Hepatocyte (in vitro differentiated cells): ENCODE measurements around the gene PPP2R2B.

Experiments used
- EZH2 ChIP-seq: fragments of 200-600 bp; sonication (generic); IDR thresholded peaks from 2 replicates; pipeline ENCODE4 v1.6.1; 2016; ENCODE audit warnings: antibody characterized with exemption, mild to moderate bottlenecking, borderline replicate concordance
- EZH2phosphoT487 ChIP-seq: fragments of 200-600 bp; sonication (generic); IDR thresholded peaks from one replicate; pipeline ENCODE4 v1.6.1; 2018; ENCODE audit warnings: antibody characterized with exemption, mild to moderate bottlenecking, low read depth, moderate library complexity; ENCODE audit not compliant: unreplicated experiment, severe bottlenecking
- TF ChIP-seq, protein P1 (sequence below): fragments of 200-600 bp; sonication (generic); IDR thresholded peaks from 2 replicates; pipeline ENCODE4 v1.5.1; 2016; ENCODE audit warnings: antibody characterized with exemption, mild to moderate bottlenecking; ENCODE audit not compliant: poor library complexity

DNA sequence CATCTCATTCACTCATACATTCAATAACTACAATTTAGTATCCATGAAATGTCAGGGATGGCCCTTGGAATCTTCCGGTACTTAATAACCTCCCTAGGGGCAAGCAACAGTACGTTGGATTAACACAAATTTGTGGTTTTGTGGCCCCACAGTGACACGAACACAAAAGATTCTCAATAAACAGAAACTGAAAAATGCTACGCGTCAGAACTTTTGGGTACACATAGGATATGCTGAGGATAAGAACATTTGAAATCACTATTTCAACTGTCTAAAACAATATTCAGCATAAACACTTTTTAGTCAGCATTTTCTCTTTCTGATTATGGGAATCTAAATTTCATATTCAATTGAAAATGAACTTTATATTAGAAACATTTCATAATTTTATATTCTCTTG, 255.5 kb downstream of the PPP2R2B start:
- no peak for TF ChIP-seq EZH2
- TF ChIP-seq, protein P1, sequence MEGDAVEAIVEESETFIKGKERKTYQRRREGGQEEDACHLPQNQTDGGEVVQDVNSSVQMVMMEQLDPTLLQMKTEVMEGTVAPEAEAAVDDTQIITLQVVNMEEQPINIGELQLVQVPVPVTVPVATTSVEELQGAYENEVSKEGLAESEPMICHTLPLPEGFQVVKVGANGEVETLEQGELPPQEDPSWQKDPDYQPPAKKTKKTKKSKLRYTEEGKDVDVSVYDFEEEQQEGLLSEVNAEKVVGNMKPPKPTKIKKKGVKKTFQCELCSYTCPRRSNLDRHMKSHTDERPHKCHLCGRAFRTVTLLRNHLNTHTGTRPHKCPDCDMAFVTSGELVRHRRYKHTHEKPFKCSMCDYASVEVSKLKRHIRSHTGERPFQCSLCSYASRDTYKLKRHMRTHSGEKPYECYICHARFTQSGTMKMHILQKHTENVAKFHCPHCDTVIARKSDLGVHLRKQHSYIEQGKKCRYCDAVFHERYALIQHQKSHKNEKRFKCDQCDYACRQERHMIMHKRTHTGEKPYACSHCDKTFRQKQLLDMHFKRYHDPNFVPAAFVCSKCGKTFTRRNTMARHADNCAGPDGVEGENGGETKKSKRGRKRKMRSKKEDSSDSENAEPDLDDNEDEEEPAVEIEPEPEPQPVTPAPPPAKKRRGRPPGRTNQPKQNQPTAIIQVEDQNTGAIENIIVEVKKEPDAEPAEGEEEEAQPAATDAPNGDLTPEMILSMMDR: no peak
- no peak for TF ChIP-seq EZH2phosphoT487
